ENCODE results near the gene C22orf23. TPM values are rescaled to one million over a fixed set of nuclear protein-coding genes. Genes with fewer than 3 reads are reported as not detected.

C22orf23 gene
- total and polyA plus RNA-seq, 2 donors (not counting 1 experiment from before 2014, with no cell fraction given): not detected

DNA sequence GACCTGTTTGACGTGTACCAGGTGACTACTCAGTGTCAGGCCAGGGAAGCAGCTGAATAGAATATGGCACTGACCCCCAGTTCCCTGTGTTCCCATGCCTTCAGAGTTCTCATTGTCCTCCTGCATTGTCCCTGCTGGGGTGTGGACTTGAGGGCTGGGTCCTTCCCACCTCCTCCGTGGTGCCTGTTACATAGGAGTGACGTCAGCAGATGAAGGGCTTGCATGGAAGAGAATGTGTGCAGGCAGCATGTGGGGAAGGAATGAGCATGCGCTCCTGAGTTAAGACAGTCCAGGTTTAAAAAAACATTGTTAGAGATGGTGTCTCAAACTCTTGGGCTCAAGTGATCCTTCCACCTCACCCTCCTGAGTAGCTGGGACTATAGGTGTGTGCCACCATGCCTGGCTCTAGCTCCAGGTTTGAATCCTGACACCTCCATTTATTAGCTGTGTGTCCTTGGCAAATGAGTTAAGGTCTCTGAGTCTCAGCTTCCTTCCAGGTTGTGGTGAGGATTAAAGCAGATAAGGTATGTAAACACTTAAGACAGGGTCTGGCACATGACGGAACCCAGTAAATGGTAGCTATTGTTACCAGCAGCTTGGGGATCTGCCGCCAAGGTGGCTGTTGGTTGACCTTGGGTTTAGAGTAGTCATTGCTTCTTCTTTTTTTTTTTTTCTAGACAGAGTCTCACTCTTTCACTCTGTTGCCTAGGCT, 38.5 kb upstream of the C22orf23 start:
- H3K36me3 ChIP-seq (replicated peaks in 1 of 2; ENCODE audit: control extremely low read depth in 1 of 2, control insufficient read depth in 1 of 2, extremely low read depth in 1 of 2, insufficient read depth in 2 of 2, low read length in 1 of 2): no peaks in the 10 kb centered on the region
- 72% methylated on average over 5 of the region's 6 CpGs for WGBS (ENCODE audit: insufficient coverage)
- no peaks in the 10 kb centered on the region for H3K27me3 ChIP-seq (replicated peaks in 1 of 4; ENCODE audit: control extremely low read depth in 1 of 4, control insufficient read depth in 3 of 4, insufficient read depth in 4 of 4, low read length in 3 of 4)
- H4K20me1 ChIP-seq (ENCODE audit: control insufficient read depth, insufficient read depth, low read length, poor library complexity, severe bottlenecking): no peaks in the 10 kb centered on the region
- H3K9ac ChIP-seq (ENCODE audit: low read length): no peak overlapping the region
- no peak overlapping the region for H3K4me3 ChIP-seq (ENCODE audit: control extremely low read depth in 1 of 5, extremely low read depth in 1 of 5, insufficient read depth in 1 of 5, low read depth in 2 of 5, low read length in 4 of 5)
- H3K27me3 Mint-ChIP-seq: no peaks in the 10 kb centered on the region
- intact Hi-C loops (cut with micrococcal nuclease): no loop called here
- ChIA-PET CTCF (no interaction called here), POLR2A (no interaction called here)
- ATAC-seq (ENCODE audit: low read depth) (no peak), DNase-seq (no peak)
- no peak overlapping the region for H3K27ac ChIP-seq (ENCODE audit: low read length in 2 of 2)
- H3K27ac Mint-ChIP-seq: no peak overlapping the region
- TF ChIP-seq, protein P1, sequence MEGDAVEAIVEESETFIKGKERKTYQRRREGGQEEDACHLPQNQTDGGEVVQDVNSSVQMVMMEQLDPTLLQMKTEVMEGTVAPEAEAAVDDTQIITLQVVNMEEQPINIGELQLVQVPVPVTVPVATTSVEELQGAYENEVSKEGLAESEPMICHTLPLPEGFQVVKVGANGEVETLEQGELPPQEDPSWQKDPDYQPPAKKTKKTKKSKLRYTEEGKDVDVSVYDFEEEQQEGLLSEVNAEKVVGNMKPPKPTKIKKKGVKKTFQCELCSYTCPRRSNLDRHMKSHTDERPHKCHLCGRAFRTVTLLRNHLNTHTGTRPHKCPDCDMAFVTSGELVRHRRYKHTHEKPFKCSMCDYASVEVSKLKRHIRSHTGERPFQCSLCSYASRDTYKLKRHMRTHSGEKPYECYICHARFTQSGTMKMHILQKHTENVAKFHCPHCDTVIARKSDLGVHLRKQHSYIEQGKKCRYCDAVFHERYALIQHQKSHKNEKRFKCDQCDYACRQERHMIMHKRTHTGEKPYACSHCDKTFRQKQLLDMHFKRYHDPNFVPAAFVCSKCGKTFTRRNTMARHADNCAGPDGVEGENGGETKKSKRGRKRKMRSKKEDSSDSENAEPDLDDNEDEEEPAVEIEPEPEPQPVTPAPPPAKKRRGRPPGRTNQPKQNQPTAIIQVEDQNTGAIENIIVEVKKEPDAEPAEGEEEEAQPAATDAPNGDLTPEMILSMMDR (IDR thresholded peaks at IDR 0.05): no peak
- TF ChIP-seq EZH2 (IDR thresholded peaks at IDR 0.05; ENCODE audit: borderline replicate concordance, insufficient read depth, low read depth, low read length, poor library complexity, severe bottlenecking): no peak
- H3K79me2 ChIP-seq (ENCODE audit: control insufficient read depth, insufficient read depth, low read length): no peaks in the 10 kb centered on the region
- no peaks in the 10 kb centered on the region for H3K9me3 Mint-ChIP-seq (ENCODE audit: insufficient read depth)
- H3K9me3 ChIP-seq (ENCODE audit: control extremely low read depth in 1 of 3, control insufficient read depth in 2 of 3, insufficient read depth in 1 of 3, low read length in 2 of 3): no peaks in the 10 kb centered on the region
- no peak overlapping the region for H3K4me2 ChIP-seq (replicated peaks; ENCODE audit: low read depth, low read length, poor library complexity, severe bottlenecking)
- peaks cover 15 to 27% of the 10 kb centered on the region in 2 donors for H3K4me1 ChIP-seq (ENCODE audit: control insufficient read depth in 2 of 2, insufficient read depth in 2 of 2, low read length in 2 of 2)
- H3K4me3 Mint-ChIP-seq: no peak overlapping the region
- H2AFZ ChIP-seq (ENCODE audit: insufficient read depth, low read depth, low read length, poor library complexity, severe bottlenecking): no peak overlapping the region
- H3K4me1 Mint-ChIP-seq: peaks cover 23% of the 10 kb centered on the region

DNA sequence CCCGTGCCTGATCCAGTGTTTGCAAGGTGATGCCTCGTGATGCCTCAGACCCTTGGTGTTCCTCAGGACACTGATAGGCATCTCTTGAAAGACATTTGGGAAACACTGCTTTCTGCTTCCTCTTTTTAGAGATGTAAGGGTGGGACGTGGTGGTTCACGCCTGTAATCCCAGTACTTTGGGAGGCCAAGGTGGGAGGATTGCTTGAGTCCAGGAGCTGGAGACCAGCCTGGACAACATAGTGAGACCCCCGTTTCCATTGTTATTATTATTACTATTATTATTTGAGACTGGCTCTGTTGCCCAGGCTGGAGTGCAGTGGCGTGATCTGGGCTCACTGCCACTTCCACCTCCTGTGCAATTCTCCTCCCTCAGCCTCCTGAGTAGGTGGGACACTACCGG, 37.5 kb upstream of the C22orf23 start:
- no peak overlapping the region for H3K27ac Mint-ChIP-seq
- DNase-seq (no peak), ATAC-seq (ENCODE audit: low read depth) (no peak)
- H3K9ac ChIP-seq (ENCODE audit: low read length): no peak overlapping the region
- no peak overlapping the region for H2AFZ ChIP-seq (ENCODE audit: insufficient read depth, low read depth, low read length, poor library complexity, severe bottlenecking)
- H3K4me1 Mint-ChIP-seq: peaks cover 14% of the 10 kb centered on the region
- H3K4me2 ChIP-seq (replicated peaks; ENCODE audit: low read depth, low read length, poor library complexity, severe bottlenecking): no peak overlapping the region
- peaks cover 5 to 17% of the 10 kb centered on the region in 2 donors for H3K4me1 ChIP-seq (ENCODE audit: control insufficient read depth in 2 of 2, insufficient read depth in 2 of 2, low read length in 2 of 2)
- H3K27ac ChIP-seq (ENCODE audit: low read length in 2 of 2): no peak overlapping the region
- H3K9me3 Mint-ChIP-seq (ENCODE audit: insufficient read depth): no peaks in the 10 kb centered on the region
- no peaks in the 10 kb centered on the region for H3K79me2 ChIP-seq (ENCODE audit: control insufficient read depth, insufficient read depth, low read length)
- H3K27me3 ChIP-seq (replicated peaks in 1 of 4; ENCODE audit: control extremely low read depth in 1 of 4, control insufficient read depth in 3 of 4, insufficient read depth in 4 of 4, low read length in 3 of 4): no peaks in the 10 kb centered on the region
- H3K27me3 Mint-ChIP-seq: no peaks in the 10 kb centered on the region
- H3K4me3 Mint-ChIP-seq: no peak overlapping the region
- H3K9me3 ChIP-seq (ENCODE audit: control extremely low read depth in 1 of 3, control insufficient read depth in 2 of 3, insufficient read depth in 1 of 3, low read length in 2 of 3): no peaks in the 10 kb centered on the region
- intact Hi-C loops (cut with micrococcal nuclease): no loop called here
- TF ChIP-seq, protein P1 (IDR thresholded peaks at IDR 0.05): no peak
- TF ChIP-seq EZH2 (IDR thresholded peaks at IDR 0.05; ENCODE audit: borderline replicate concordance, insufficient read depth, low read depth, low read length, poor library complexity, severe bottlenecking): no peak
- CTCF ChIA-PET: no interaction called here
- POLR2A ChIA-PET: no interaction called here
- no peaks in the 10 kb centered on the region for H3K36me3 ChIP-seq (replicated peaks in 1 of 2; ENCODE audit: control extremely low read depth in 1 of 2, control insufficient read depth in 1 of 2, extremely low read depth in 1 of 2, insufficient read depth in 2 of 2, low read length in 1 of 2)
- no peak overlapping the region for H3K4me3 ChIP-seq (ENCODE audit: control extremely low read depth in 1 of 5, extremely low read depth in 1 of 5, insufficient read depth in 1 of 5, low read depth in 2 of 5, low read length in 4 of 5)
- H4K20me1 ChIP-seq (ENCODE audit: control insufficient read depth, insufficient read depth, low read length, poor library complexity, severe bottlenecking): no peaks in the 10 kb centered on the region
- 85% methylated on average over 2 of the region's 7 CpGs for WGBS (ENCODE audit: insufficient coverage)

Data from B cell (primary cell).